GM12878 (cell line): ENCODE measurements around the gene SBF1. TPM values are rescaled to one million over a fixed set of nuclear protein-coding genes. Genes with fewer than 3 reads are reported as not detected.

Source experiments
- ATAC-seq: fragments of 200-7000 bp; cut with Tn5 transposase; 3 replicates; pipeline ENCODE4 v1.9.1; 2020; ENCODE audit warnings: mild to moderate bottlenecking, moderate library complexity
- BruUV-seq: library from RNA; stranded (reverse); fragments of 400-500 nt; replicated peaks from 2 replicates; lab custom pipeline; 2021; lab: Mats Ljungman, UMichigan
- CTCF ChIA-PET: fragments of 300-600 bp; sonication (Branson Sonifier 250); formaldehyde crosslinking; extraction: SDS; loops from one replicate; lab custom pipeline; 2021; ENCODE audit warnings: inconsistent platforms; lab: Yijun Ruan, JAX
- POLR2A ChIA-PET: fragments of 350-600 bp; formaldehyde crosslinking; extraction: SDS; loops from one replicate; lab custom pipeline; 2021; ENCODE audit warnings: inconsistent platforms; lab: Charles Lee
- RAD21 ChIA-PET: fragments of 300-600 bp; sonication (Branson Sonifier 250); formaldehyde crosslinking; loops from one replicate; lab custom pipeline; 2023; ENCODE audit warnings: antibody characterized with exemption; ENCODE audit not compliant: unreplicated experiment; lab: Charles Lee
- SMC1A ChIA-PET: fragments of 300-600 bp; sonication (Branson Sonifier 250); formaldehyde crosslinking; loops from one replicate; lab custom pipeline; 2023; ENCODE audit not compliant: unreplicated experiment, uncharacterized antibody; lab: Charles Lee
- DNase-seq: peaks from one replicate; pipeline ENCODE4 v3.0.0-alpha.2; 2011; ENCODE audit warnings: low read depth, low spot score
- FAIRE-seq: peaks from 3 replicates; lab custom pipeline; 2011; peaks lifted over from hg19 to GRCh38; lab: Jason Lieb, UNC
- H2AFZ ChIP-seq: 2 replicates; pipeline ENCODE4 v1.6.0; 2011; ENCODE audit warnings: low read depth, low read length, control low read depth; ENCODE audit not compliant: control insufficient read depth
- H3K27ac ChIP-seq: 2 replicates; pipeline ENCODE4 v1.5.1; 2011; ENCODE audit warnings: control low read depth; ENCODE audit not compliant: control insufficient read depth, insufficient read depth
- H3K27me3 ChIP-seq, 2 experiments: replicated peaks in 1 of 2; 2 replicates each; pipeline versions ENCODE4 v1.6.0 to v1.6.1; 2011; ENCODE audit warnings: low read length in 1 of 2; ENCODE audit not compliant: control insufficient read depth in 2 of 2, insufficient read depth in 2 of 2
- H3K36me3 ChIP-seq, 2 experiments: 2 replicates each; pipeline ENCODE4 v1.5.1; 2011; ENCODE audit warnings: low read length in 1 of 2; ENCODE audit not compliant: control insufficient read depth in 2 of 2, insufficient read depth in 2 of 2
- H3K4me1 ChIP-seq: 2 replicates; pipeline ENCODE4 v1.6.1; 2011; ENCODE audit warnings: mild to moderate bottlenecking, low read length, moderate library complexity, mixed read lengths; ENCODE audit not compliant: control insufficient read depth, insufficient read depth
- H3K4me2 ChIP-seq: 2 replicates; pipeline ENCODE4 v1.6.0; 2011; ENCODE audit warnings: control low read depth; ENCODE audit not compliant: control insufficient read depth, insufficient read depth
- H3K4me3 ChIP-seq: fragments of 200-600 bp; sonication (generic); 2 replicates; pipeline ENCODE4 v1.5.1; 2016
- H3K79me2 ChIP-seq: 2 replicates; pipeline ENCODE4 v1.6.0; 2011; ENCODE audit warnings: low read length; ENCODE audit not compliant: control insufficient read depth, insufficient read depth
- H3K9ac ChIP-seq: 2 replicates; pipeline ENCODE4 v1.8.0; 2011; ENCODE audit warnings: low read length, control low read depth, mixed read lengths; ENCODE audit not compliant: control insufficient read depth, insufficient read depth
- H3K9me3 ChIP-seq: replicated peaks from 3 replicates; pipeline ENCODE4 v1.5.1; 2011; ENCODE audit warnings: mild to moderate bottlenecking, low read length; ENCODE audit not compliant: control insufficient read depth, insufficient read depth
- H4K20me1 ChIP-seq: 2 replicates; pipeline ENCODE4 v1.6.0; 2011; ENCODE audit not compliant: control insufficient read depth, insufficient read depth
- BHLHE40 ChIP-seq, 2 experiments: fragments of 450-650 bp in 1 of 2; IDR thresholded peaks; 2 replicates each; pipeline ENCODE4 v1.6.1; 2011 to 2017; ENCODE audit warnings: low read depth in 2 of 2, borderline replicate concordance in 1 of 2, improper control_type of control experiment in 1 of 2, low read length in 1 of 2, mild to moderate bottlenecking in 1 of 2
- CEBPB ChIP-seq, 2 experiments: fragments of 150-350 bp in 1 of 2; IDR thresholded peaks; 2 replicates each; pipeline ENCODE4 v1.6.1; 2012 to 2014; ENCODE audit warnings: low read depth in 2 of 2, low read length in 2 of 2, borderline replicate concordance in 1 of 2, inconsistent platforms in 1 of 2
- CHD1 ChIP-seq: IDR thresholded peaks from 2 replicates; pipeline ENCODE4 v1.6.1; 2012; ENCODE audit warnings: low read depth, low read length, improper control_type of control experiment
- CHD4 ChIP-seq: fragments of 200-600 bp; sonication (generic); IDR thresholded peaks from 2 replicates; pipeline ENCODE4 v1.6.1; 2016; ENCODE audit warnings: mild to moderate bottlenecking
- HCFC1 ChIP-seq: fragments of 150-350 bp; IDR thresholded peaks from 2 replicates; pipeline ENCODE4 v1.6.1; 2014; ENCODE audit warnings: low read length
- IKZF2 ChIP-seq, 2 experiments: fragments of 450-650 bp; IDR thresholded peaks; 2 replicates each; pipeline ENCODE4 v1.6.1; 2017; ENCODE audit warnings: mild to moderate bottlenecking in 2 of 2, moderate library complexity in 2 of 2
- MTA2 ChIP-seq: fragments of 450-650 bp; IDR thresholded peaks from 2 replicates; pipeline ENCODE4 v1.6.1; 2016; ENCODE audit warnings: low read depth, mild to moderate bottlenecking, moderate library complexity
- MYB ChIP-seq: fragments of 150-350 bp; IDR thresholded peaks from 2 replicates; pipeline ENCODE4 v1.6.1; 2014; ENCODE audit warnings: mild to moderate bottlenecking, low read depth, low read length, borderline replicate concordance
- NFIC ChIP-seq: IDR thresholded peaks from 2 replicates; pipeline ENCODE4 v1.6.1; 2012; ENCODE audit warnings: low read depth, mild to moderate bottlenecking, inconsistent platforms, low read length, moderate library complexity
- NFXL1 ChIP-seq: fragments of 450-650 bp; IDR thresholded peaks from 2 replicates; pipeline ENCODE4 v1.6.1; 2017; ENCODE audit warnings: antibody characterized with exemption, mild to moderate bottlenecking, borderline replicate concordance
- NR2F1 ChIP-seq: fragments of 450-650 bp; conservative IDR thresholded peaks from 2 replicates; pipeline ENCODE4 v1.6.1; 2017; ENCODE audit warnings: mild to moderate bottlenecking
- NRF1 ChIP-seq: conservative IDR thresholded peaks from 2 replicates; pipeline ENCODE4 v1.6.1; 2011; ENCODE audit warnings: mild to moderate bottlenecking, low read depth, low read length, improper control_type of control experiment
- PML ChIP-seq: IDR thresholded peaks from 2 replicates; pipeline ENCODE4 v1.6.1; 2012; ENCODE audit warnings: low read length, inconsistent platforms
- POLR2A ChIP-seq: IDR thresholded peaks from 2 replicates; pipeline ENCODE4 v1.6.1; 2011; ENCODE audit warnings: low read depth, mild to moderate bottlenecking, low read length
- RCOR1 ChIP-seq: conservative IDR thresholded peaks from 2 replicates; pipeline ENCODE4 v1.6.1; 2012; ENCODE audit warnings: low read depth, low read length, improper control_type of control experiment
- SIX5 ChIP-seq: IDR thresholded peaks from 2 replicates; pipeline ENCODE4 v1.6.1; 2011; ENCODE audit warnings: mild to moderate bottlenecking, low read depth, low read length, moderate library complexity; ENCODE audit not compliant: severe bottlenecking
- SMC3 ChIP-seq: IDR thresholded peaks from 2 replicates; pipeline ENCODE4 v1.6.1; 2011; ENCODE audit warnings: low read length, improper control_type of control experiment, borderline replicate concordance
- SP1 ChIP-seq: IDR thresholded peaks from one replicate; pipeline ENCODE4 v1.6.1; 2011; ENCODE audit warnings: low read depth, low read length
- YBX1 ChIP-seq: fragments of 450-650 bp; IDR thresholded peaks from 2 replicates; pipeline ENCODE4 v1.6.1; 2016; ENCODE audit warnings: antibody characterized with exemption
- ZNF274 ChIP-seq: IDR thresholded peaks from one replicate; pipeline ENCODE4 v1.8.0; 2011; ENCODE audit not compliant: insufficient read length, insufficient read depth
- ZSCAN29 ChIP-seq: fragments of 450-650 bp; IDR thresholded peaks from 2 replicates; pipeline ENCODE4 v1.6.1; 2017; ENCODE audit warnings: mild to moderate bottlenecking, moderate library complexity
- WGBS: methylation state at CpG from one replicate; pipeline ENCODE4 v1.1.6; 2016; ENCODE audit warnings: low lambda C conversion rate; ENCODE audit not compliant: insufficient replicate concordance, insufficient coverage; ENCODE audit errors: missing lambda C conversion rate; 5-methylcytosine and 5-hydroxymethylcytosine counted together
- in situ Hi-C: fragments of 300-500 bp; cut with MboI; formaldehyde crosslinking; loops from 9 replicates; pipeline ENCODE4 v1.14.3; 2018; ENCODE audit warnings: mixed read lengths
- intact Hi-C: fragments of 100-400 bp; cut with micrococcal nuclease; formaldehyde crosslinking; loops from one replicate; pipeline ENCODE4 v1.14.2; 2022; ENCODE audit not compliant: unreplicated experiment
- polyA plus RNA-seq, 11 experiments: library from polyadenylated mRNA; depleted of rRNA in 4 of 11; unstranded in 6 of 11; stranded (reverse) in 5 of 11; fragments of >200 nt; fragmentation: Nextera tagmentation in 4 of 11; fragmentation: Illumina TruSeq in 1 of 11; extraction: Ambion mirVana in 4 of 11; extraction: Trizol in 1 of 11; gene quantifications; 1 replicate in 1 of 11; 2 replicates in 10 of 11; pipeline versions ENCODE4 v1.2.1 to v1.2.3, GENCODE V29; 2011 to 2016; ENCODE audit warnings: inconsistent platforms in 2 of 11, missing spikeins in 2 of 11, low read depth in 1 of 11
- total RNA-seq, 4 experiments: library from RNA; depleted of rRNA in 3 of 4; stranded (reverse); fragments of >200 nt in 3 of 4; fragmentation: Illumina TruSeq in 1 of 4; extraction: Trizol in 1 of 4; gene quantifications; 2 replicates each; pipeline versions ENCODE4 v1.2.1 to v1.2.3, GENCODE V29; 2013 to 2021
- TF ChIP-seq, protein P1 (sequence below): IDR thresholded peaks from 2 replicates; pipeline ENCODE4 v1.6.1; 2011; ENCODE audit warnings: low read depth, mild to moderate bottlenecking, low read length, moderate library complexity, borderline replicate concordance; ENCODE audit errors: extremely low read depth
- TF ChIP-seq, protein P2 (sequence below): fragments of 450-650 bp; IDR thresholded peaks from 2 replicates; pipeline ENCODE4 v1.6.1; 2017; ENCODE audit warnings: antibody characterized with exemption, mild to moderate bottlenecking, moderate library complexity

The SBF1 gene
- total and polyA plus RNA-seq, 10 of the 15 experiments (the other 5 are each of a cell fraction or from before 2014, with no cell fraction given), result 0.23 to 95.0 (median 17.8) TPM

- H3K9me3 ChIP-seq, result no peaks in the 10 kb centered on the region
- POLR2A ChIA-PET, result no interaction called here
- WGBS, result 6% methylated on average over 45 of the region's 70 CpGs
- no peaks in the 10 kb centered on the region for H3K79me2 ChIP-seq
- in situ Hi-C loops (no loop called here), intact Hi-C loops (no loop called here)
- H4K20me1 ChIP-seq, result no peaks in the 10 kb centered on the region
- no peak within 1 kb of the TSS for H3K9ac ChIP-seq
- peak within 1 kb of the TSS; percentile 65 for H2AFZ ChIP-seq
- H3K4me3 ChIP-seq, result peak within 1 kb of the TSS; percentile 55
- FAIRE-seq, result no peak
- no peaks in the 10 kb centered on the region for H3K36me3 ChIP-seq
- CTCF ChIA-PET, result no interaction called here
- SMC1A ChIA-PET, result no interaction called here
- H3K27ac ChIP-seq, result no peak within 1 kb of the TSS
- RAD21 ChIA-PET, result no interaction called here
- no peak for DNase-seq
- peak within 1 kb of the TSS; percentile 59 for H3K4me2 ChIP-seq
- H3K4me1 ChIP-seq, result no peaks in the 10 kb centered on the region
- no TSS peak for BruUV-seq
- peak; percentile 59 for ATAC-seq
- peaks cover 0 to 3% of the 10 kb centered on the region in 2 experiments; a peak in 2 of 4 replicates for H3K27me3 ChIP-seq
- TF ChIP-seq NRF1 (no peak), CHD1 (no peak), BHLHE40 (IDR thresholded peaks at IDR 0.05; ENCODE audit: borderline replicate concordance in 1 of 2, low read depth in 2 of 2, low read length in 1 of 2) (peak in 1 of 2 experiments; percentile 50; a peak in 1 of 4 replicates), YBX1 (no peak), PML (no peak), CHD4 (no peak), RCOR1 (no peak), POLR2A (peak; percentile 54; the same call in 1 of the 2 replicates), MYB (no peak), ZSCAN29 (no peak), HCFC1 (no peak), IKZF2 (IDR thresholded peaks at IDR 0.05) (no peak), SMC3 (no peak), CEBPB (IDR thresholded peaks at IDR 0.05; ENCODE audit: borderline replicate concordance in 1 of 2, low read depth in 2 of 2, low read length in 2 of 2) (no peak), NFXL1 (no peak), SIX5 (no peak), ZNF274 (no peak), SP1 (no peak), MTA2 (no peak), NR2F1 (no peak), NFIC (no peak)
- TF ChIP-seq, protein P1, sequence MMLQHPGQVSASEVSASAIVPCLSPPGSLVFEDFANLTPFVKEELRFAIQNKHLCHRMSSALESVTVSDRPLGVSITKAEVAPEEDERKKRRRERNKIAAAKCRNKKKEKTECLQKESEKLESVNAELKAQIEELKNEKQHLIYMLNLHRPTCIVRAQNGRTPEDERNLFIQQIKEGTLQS, result no peak
- TF ChIP-seq, protein P2, sequence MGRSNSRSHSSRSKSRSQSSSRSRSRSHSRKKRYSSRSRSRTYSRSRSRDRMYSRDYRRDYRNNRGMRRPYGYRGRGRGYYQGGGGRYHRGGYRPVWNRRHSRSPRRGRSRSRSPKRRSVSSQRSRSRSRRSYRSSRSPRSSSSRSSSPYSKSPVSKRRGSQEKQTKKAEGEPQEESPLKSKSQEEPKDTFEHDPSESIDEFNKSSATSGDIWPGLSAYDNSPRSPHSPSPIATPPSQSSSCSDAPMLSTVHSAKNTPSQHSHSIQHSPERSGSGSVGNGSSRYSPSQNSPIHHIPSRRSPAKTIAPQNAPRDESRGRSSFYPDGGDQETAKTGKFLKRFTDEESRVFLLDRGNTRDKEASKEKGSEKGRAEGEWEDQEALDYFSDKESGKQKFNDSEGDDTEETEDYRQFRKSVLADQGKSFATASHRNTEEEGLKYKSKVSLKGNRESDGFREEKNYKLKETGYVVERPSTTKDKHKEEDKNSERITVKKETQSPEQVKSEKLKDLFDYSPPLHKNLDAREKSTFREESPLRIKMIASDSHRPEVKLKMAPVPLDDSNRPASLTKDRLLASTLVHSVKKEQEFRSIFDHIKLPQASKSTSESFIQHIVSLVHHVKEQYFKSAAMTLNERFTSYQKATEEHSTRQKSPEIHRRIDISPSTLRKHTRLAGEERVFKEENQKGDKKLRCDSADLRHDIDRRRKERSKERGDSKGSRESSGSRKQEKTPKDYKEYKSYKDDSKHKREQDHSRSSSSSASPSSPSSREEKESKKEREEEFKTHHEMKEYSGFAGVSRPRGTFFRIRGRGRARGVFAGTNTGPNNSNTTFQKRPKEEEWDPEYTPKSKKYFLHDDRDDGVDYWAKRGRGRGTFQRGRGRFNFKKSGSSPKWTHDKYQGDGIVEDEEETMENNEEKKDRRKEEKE, result no peak
Observed at GRCh38 chr22:50481440-50482106, 6.7 kb upstream of the SBF1 start, which contains the start of gene ADM2. Gene ADM2, plus strand, starts transcription at chr22:50481543. Its CDS starts 305 bp downstream, at chr22:50481848.
